Stimulated activated memory B cell treated with anti-CD40 and anti-IgM and Interleukin-4, amounts not matched to agents 10 μg/mL and 1 μg/mL and 100 μg/mL, for 72 hours (primary cell): ENCODE measurements around the gene TAGLN.

ENCODE experiments used
- ATAC-seq: fragments of 150-1000 bp; cut with Tn5 transposase; 2 replicates; pipeline ENCODE4 v1.10.0; 2021
- H3K27ac Mint-ChIP-seq: one replicate; pipeline ENCODE4 v1.8.0; 2022; ENCODE audit warnings: mild to moderate bottlenecking, mixed read lengths
- H3K27me3 Mint-ChIP-seq: one replicate; pipeline ENCODE4 v1.8.0; 2022; ENCODE audit warnings: mixed read lengths
- H3K36me3 Mint-ChIP-seq: one replicate; pipeline ENCODE4 v1.8.0; 2022; ENCODE audit warnings: mixed read lengths
- H3K4me1 Mint-ChIP-seq: one replicate; pipeline ENCODE4 v1.8.0; 2022; ENCODE audit warnings: mixed read lengths
- H3K4me3 Mint-ChIP-seq: one replicate; pipeline ENCODE4 v1.8.0; 2022; ENCODE audit warnings: mild to moderate bottlenecking, moderate library complexity, mixed read lengths
- H3K9me3 Mint-ChIP-seq: one replicate; pipeline ENCODE4 v1.8.0; 2022; ENCODE audit warnings: mixed read lengths

Gene TAGLN

GRCh38 chr11:117199053-117199915, at the start of gene TAGLN:
Gene TAGLN (plus strand): TSS chr11:117199370. CDS start chr11:117203014, 3,644 bp downstream.
- H3K36me3 Mint-ChIP-seq = peaks cover 49% of the 10 kb centered on the region
- peak within 1 kb of the TSS; percentile 28 for H3K27ac Mint-ChIP-seq
- H3K4me3 Mint-ChIP-seq = no peak within 1 kb of the TSS
- no peaks in the 10 kb centered on the region for H3K9me3 Mint-ChIP-seq
- no peak for ATAC-seq
- peaks cover 37% of the 10 kb centered on the region for H3K4me1 Mint-ChIP-seq
- no peaks in the 10 kb centered on the region for H3K27me3 Mint-ChIP-seq

- Mint-ChIP-seq H3K27ac (no peak overlapping the region), H3K9me3 (no peaks in the 10 kb centered on the region), H3K4me1 (peaks cover 41% of the 10 kb centered on the region), H3K27me3 (no peaks in the 10 kb centered on the region), H3K36me3 (peaks cover 27% of the 10 kb centered on the region), H3K4me3 (no peak overlapping the region)
- no peak for ATAC-seq
Observed at GRCh38 chr11:117152066-117152465, 47.1 kb upstream of the TAGLN start.

- H3K36me3 Mint-ChIP-seq = peaks cover 26% of the 10 kb centered on the region
- H3K9me3 Mint-ChIP-seq = no peaks in the 10 kb centered on the region
- H3K4me1 Mint-ChIP-seq = peaks cover 34% of the 10 kb centered on the region
- H3K27me3 Mint-ChIP-seq = no peaks in the 10 kb centered on the region
- H3K27ac Mint-ChIP-seq = no peak overlapping the region
- no peak for ATAC-seq
- no peak overlapping the region for H3K4me3 Mint-ChIP-seq
Observed at GRCh38 chr11:117154468-117154867, 44.7 kb upstream of the TAGLN start.

- Mint-ChIP-seq H3K27me3 (no peaks in the 10 kb centered on the region), H3K4me3 (no peak overlapping the region), H3K4me1 (peaks cover 34% of the 10 kb centered on the region), H3K9me3 (no peaks in the 10 kb centered on the region), H3K36me3 (peaks cover 17% of the 10 kb centered on the region), H3K27ac (no peak overlapping the region)
- ATAC-seq = no peak
Observed at GRCh38 chr11:117157507-117157906, 41.7 kb upstream of the TAGLN start.

- no peak overlapping the region for H3K4me3 Mint-ChIP-seq
Observed at GRCh38 chr11:117159892-117160291, 39.3 kb upstream of the TAGLN start.

GRCh38 chr11:117160826-117161225, 38.3 kb upstream of the TAGLN start:
- H3K9me3 Mint-ChIP-seq = no peaks in the 10 kb centered on the region
- H3K27me3 Mint-ChIP-seq = no peaks in the 10 kb centered on the region
- ATAC-seq = no peak
- no peak overlapping the region for H3K4me3 Mint-ChIP-seq
- H3K4me1 Mint-ChIP-seq = peaks cover 18% of the 10 kb centered on the region
- no peak overlapping the region for H3K27ac Mint-ChIP-seq
- H3K36me3 Mint-ChIP-seq = peaks cover 28% of the 10 kb centered on the region

More at GRCh38 chr11:117159892-117160291, 39.3 kb upstream of the TAGLN start:
- H3K27ac Mint-ChIP-seq = no peak overlapping the region
- peaks cover 21% of the 10 kb centered on the region for H3K36me3 Mint-ChIP-seq
- no peaks in the 10 kb centered on the region for H3K27me3 Mint-ChIP-seq
- H3K4me1 Mint-ChIP-seq = peaks cover 26% of the 10 kb centered on the region
- ATAC-seq = no peak
- no peaks in the 10 kb centered on the region for H3K9me3 Mint-ChIP-seq

GRCh38 chr11:117166491-117166890, 32.7 kb upstream of the TAGLN start:
- Mint-ChIP-seq H3K9me3 (no peaks in the 10 kb centered on the region), H3K27me3 (no peaks in the 10 kb centered on the region), H3K4me3 (no peak overlapping the region), H3K4me1 (peaks cover under 1% of the 10 kb centered on the region), H3K36me3 (peaks cover 33% of the 10 kb centered on the region), H3K27ac (no peak overlapping the region)
- ATAC-seq = no peak

- H3K4me3 Mint-ChIP-seq = no peak overlapping the region
Observed at GRCh38 chr11:117169736-117170135, 29.4 kb upstream of the TAGLN start.

GRCh38 chr11:117170210-117170609, 29.0 kb upstream of the TAGLN start:
- no peaks in the 10 kb centered on the region for H3K9me3 Mint-ChIP-seq
- peaks cover 11% of the 10 kb centered on the region for H3K4me1 Mint-ChIP-seq
- peaks cover 19% of the 10 kb centered on the region for H3K36me3 Mint-ChIP-seq
- H3K27ac Mint-ChIP-seq = no peak overlapping the region
- no peaks in the 10 kb centered on the region for H3K27me3 Mint-ChIP-seq
- ATAC-seq = no peak
- H3K4me3 Mint-ChIP-seq = no peak overlapping the region

More at GRCh38 chr11:117169736-117170135, 29.4 kb upstream of the TAGLN start:
- peaks cover 19% of the 10 kb centered on the region for H3K36me3 Mint-ChIP-seq
- H3K9me3 Mint-ChIP-seq = no peaks in the 10 kb centered on the region
- H3K27ac Mint-ChIP-seq = no peak overlapping the region
- no peaks in the 10 kb centered on the region for H3K27me3 Mint-ChIP-seq
- H3K4me1 Mint-ChIP-seq = peaks cover 11% of the 10 kb centered on the region
- no peak for ATAC-seq

- no peak for ATAC-seq
- Mint-ChIP-seq H3K4me1 (peaks cover 11% of the 10 kb centered on the region), H3K9me3 (no peaks in the 10 kb centered on the region), H3K27ac (peak overlapping the region; percentile 42), H3K4me3 (no peak overlapping the region), H3K36me3 (peaks cover 12% of the 10 kb centered on the region), H3K27me3 (no peaks in the 10 kb centered on the region)
Observed at GRCh38 chr11:117171007-117171403, 28.2 kb upstream of the TAGLN start.

GRCh38 chr11:117171404-117172061, 27.6 kb upstream of the TAGLN start:
- Mint-ChIP-seq H3K36me3 (peaks cover 6% of the 10 kb centered on the region), H3K27me3 (no peaks in the 10 kb centered on the region)

GRCh38 chr11:117172724-117173421, 26.3 kb upstream of the TAGLN start:
- Mint-ChIP-seq H3K9me3 (no peaks in the 10 kb centered on the region), H3K4me1 (peaks cover 13% of the 10 kb centered on the region), H3K27ac (peak overlapping the region; percentile 42), H3K4me3 (no peak overlapping the region), H3K36me3 (no peaks in the 10 kb centered on the region), H3K27me3 (no peaks in the 10 kb centered on the region)
- no peak for ATAC-seq

More at GRCh38 chr11:117171404-117172061, 27.6 kb upstream of the TAGLN start:
- Mint-ChIP-seq H3K4me1 (peaks cover 11% of the 10 kb centered on the region), H3K27ac (peak overlapping the region; percentile 42), H3K9me3 (no peaks in the 10 kb centered on the region), H3K4me3 (no peak overlapping the region)
- ATAC-seq = no peak

GRCh38 chr11:117175104-117175503, 24.1 kb upstream of the TAGLN start:
- H3K27me3 Mint-ChIP-seq = no peaks in the 10 kb centered on the region
- no peak for ATAC-seq
- H3K36me3 Mint-ChIP-seq = no peaks in the 10 kb centered on the region
- peaks cover 28% of the 10 kb centered on the region for H3K4me1 Mint-ChIP-seq
- H3K4me3 Mint-ChIP-seq = no peak overlapping the region
- H3K27ac Mint-ChIP-seq = no peak overlapping the region
- no peaks in the 10 kb centered on the region for H3K9me3 Mint-ChIP-seq

GRCh38 chr11:117175781-117176180, 23.4 kb upstream of the TAGLN start:
- H3K27me3 Mint-ChIP-seq = no peaks in the 10 kb centered on the region
- no peak overlapping the region for H3K4me3 Mint-ChIP-seq
- no peak for ATAC-seq
- H3K36me3 Mint-ChIP-seq = no peaks in the 10 kb centered on the region
- no peaks in the 10 kb centered on the region for H3K9me3 Mint-ChIP-seq
- no peak overlapping the region for H3K27ac Mint-ChIP-seq
- peaks cover 34% of the 10 kb centered on the region for H3K4me1 Mint-ChIP-seq

GRCh38 chr11:117176186-117176585, 23.0 kb upstream of the TAGLN start:
- peaks cover 4% of the 10 kb centered on the region for H3K36me3 Mint-ChIP-seq
- H3K4me1 Mint-ChIP-seq = peaks cover 38% of the 10 kb centered on the region
- H3K27ac Mint-ChIP-seq = no peak overlapping the region
- H3K27me3 Mint-ChIP-seq = no peaks in the 10 kb centered on the region
- H3K4me3 Mint-ChIP-seq = no peak overlapping the region
- H3K9me3 Mint-ChIP-seq = no peaks in the 10 kb centered on the region
- ATAC-seq = no peak
